Thyroid gland (tissue), 4 donors: ENCODE results near the gene MAP3K12. TPM values are rescaled to one million over a fixed set of nuclear protein-coding genes. Genes with fewer than 3 reads are reported as not detected.

Source experiments
- DNase-seq, 2 donors: peaks; one replicate each; pipeline ENCODE4 v3.0.0-alpha.2; 2019
- H3K27ac ChIP-seq, 3 donors: fragments of 200-600 bp; sonication (generic); 1 replicate in 2 of 3; 2 replicates in 1 of 3; pipeline ENCODE4 v1.5.1; 2016 to 2019; ENCODE audit warnings: mild to moderate bottlenecking in 1 of 3, moderate library complexity in 1 of 3
- H3K27me3 ChIP-seq: fragments of 200-600 bp; sonication (generic); one replicate; pipeline ENCODE4 v1.5.1; 2019
- H3K36me3 ChIP-seq, 2 donors: fragments of 200-600 bp; sonication (generic); one replicate each; pipeline ENCODE4 v1.5.1; 2016 to 2019
- H3K4me1 ChIP-seq, 2 donors: fragments of 200-600 bp; sonication (generic); one replicate each; pipeline ENCODE4 v1.5.1; 2017 to 2019
- H3K4me3 ChIP-seq, 3 donors: fragments of 200-600 bp; sonication (generic); replicated peaks in 1 of 3; 1 replicate in 2 of 3; 2 replicates in 1 of 3; pipeline ENCODE4 v1.5.1; 2016; ENCODE audit warnings: mild to moderate bottlenecking in 1 of 3
- H3K9me3 ChIP-seq: fragments of 200-600 bp; sonication (generic); one replicate; pipeline ENCODE4 v1.5.1; 2017
- POLR2A ChIP-seq, 2 donors: fragments of 450-650 bp; IDR thresholded peaks; one replicate each; pipeline ENCODE4 v1.6.1; 2017; ENCODE audit warnings: antibody characterized with exemption in 2 of 2, mild to moderate bottlenecking in 2 of 2, moderate library complexity in 1 of 2
- WGBS, 2 donors: methylation state at CpG; one replicate each; pipeline ENCODE4 v1.1.5; 2017; 5-methylcytosine and 5-hydroxymethylcytosine counted together
- intact Hi-C: fragments of 100-400 bp; cut with DNase I; formaldehyde crosslinking; loops from one replicate; pipeline ENCODE4 v1.15.1; 2023
- total RNA-seq, 4 donors: library from RNA; depleted of rRNA; stranded (reverse); fragments of >200 nt; gene quantifications; one replicate each; pipeline ENCODE4 v1.2.3, GENCODE V29; 2016
- TF ChIP-seq, protein P1 (sequence below), 6 experiments: fragments of 200-600 bp in 3 of 6; fragments of 450-650 bp in 3 of 6; sonication (generic) in 3 of 6; IDR thresholded peaks; one replicate each; pipeline ENCODE4 v1.5.1; 2016 to 2019; ENCODE audit warnings: antibody characterized with exemption in 6 of 6, mild to moderate bottlenecking in 2 of 6, inconsistent platforms in 1 of 6, moderate library complexity in 1 of 6

Gene MAP3K12
- total RNA-seq, 4 donors from 2014 or later = 5.2 to 12.9 (median 10.6) TPM

DNA sequence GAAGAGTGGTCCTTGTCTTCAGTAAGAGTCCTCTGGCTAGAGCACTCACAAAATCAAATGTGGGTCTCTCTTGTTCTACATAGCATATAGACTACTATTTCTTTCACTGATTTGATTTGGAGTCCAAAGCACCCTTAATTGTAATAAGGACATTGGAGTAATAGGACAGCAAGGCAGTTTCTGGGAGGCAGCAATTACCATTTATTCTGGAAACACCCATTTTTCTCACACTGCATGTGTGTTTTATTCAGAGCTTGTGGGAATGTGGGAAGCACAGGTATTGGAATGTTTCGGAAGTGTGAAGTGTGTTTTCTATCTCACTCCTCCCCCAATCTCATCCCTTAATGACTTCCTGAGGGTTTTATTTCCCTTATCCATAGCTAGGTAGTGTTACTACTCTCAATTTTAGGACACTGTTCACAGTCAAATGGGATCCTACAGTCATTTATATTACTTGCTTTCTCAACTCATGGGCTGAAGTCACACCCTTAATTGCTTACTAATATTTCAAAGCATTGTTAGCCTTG is 27.1 kb downstream of the MAP3K12 start:
- H3K4me1 ChIP-seq = no peaks in the 10 kb centered on the region
- intact Hi-C loops = no loop called here
- H3K9me3 ChIP-seq = no peaks in the 10 kb centered on the region
- no peak overlapping the region for H3K27ac ChIP-seq
- WGBS, 2 donors = 93 to 94% methylated on average over 1 of the region's 1 CpG
- DNase-seq = no peak
- no peaks in the 10 kb centered on the region for H3K27me3 ChIP-seq
- TF ChIP-seq POLR2A (IDR thresholded peaks at IDR 0.05) = no peak
- TF ChIP-seq, protein P1, sequence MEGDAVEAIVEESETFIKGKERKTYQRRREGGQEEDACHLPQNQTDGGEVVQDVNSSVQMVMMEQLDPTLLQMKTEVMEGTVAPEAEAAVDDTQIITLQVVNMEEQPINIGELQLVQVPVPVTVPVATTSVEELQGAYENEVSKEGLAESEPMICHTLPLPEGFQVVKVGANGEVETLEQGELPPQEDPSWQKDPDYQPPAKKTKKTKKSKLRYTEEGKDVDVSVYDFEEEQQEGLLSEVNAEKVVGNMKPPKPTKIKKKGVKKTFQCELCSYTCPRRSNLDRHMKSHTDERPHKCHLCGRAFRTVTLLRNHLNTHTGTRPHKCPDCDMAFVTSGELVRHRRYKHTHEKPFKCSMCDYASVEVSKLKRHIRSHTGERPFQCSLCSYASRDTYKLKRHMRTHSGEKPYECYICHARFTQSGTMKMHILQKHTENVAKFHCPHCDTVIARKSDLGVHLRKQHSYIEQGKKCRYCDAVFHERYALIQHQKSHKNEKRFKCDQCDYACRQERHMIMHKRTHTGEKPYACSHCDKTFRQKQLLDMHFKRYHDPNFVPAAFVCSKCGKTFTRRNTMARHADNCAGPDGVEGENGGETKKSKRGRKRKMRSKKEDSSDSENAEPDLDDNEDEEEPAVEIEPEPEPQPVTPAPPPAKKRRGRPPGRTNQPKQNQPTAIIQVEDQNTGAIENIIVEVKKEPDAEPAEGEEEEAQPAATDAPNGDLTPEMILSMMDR (IDR thresholded peaks at IDR 0.05) = no peak
- H3K4me3 ChIP-seq = no peak overlapping the region
- peaks cover 88 to 96% of the 10 kb centered on the region in 2 donors for H3K36me3 ChIP-seq

DNA sequence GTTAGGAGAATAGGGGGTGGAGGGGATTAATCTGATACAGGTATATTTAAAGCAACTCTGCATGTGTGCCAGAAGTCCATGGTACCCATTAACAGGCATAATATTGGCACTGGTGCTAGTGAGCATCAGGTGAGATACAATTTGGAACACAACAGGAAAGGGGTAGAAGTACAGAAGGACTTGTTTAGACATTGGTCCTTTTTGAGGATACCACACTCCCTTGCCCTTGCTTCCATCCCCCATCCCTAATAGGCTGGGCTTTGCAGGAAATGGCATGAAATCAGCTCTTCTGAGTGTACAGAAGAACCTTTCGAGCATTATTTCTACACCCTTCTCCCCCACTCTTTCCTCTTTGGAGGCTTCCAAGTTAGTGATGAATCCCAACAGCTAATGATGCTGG is 31.0 kb downstream of the MAP3K12 start:
- TF ChIP-seq, protein P1 (IDR thresholded peaks at IDR 0.05) = no peak
- TF ChIP-seq POLR2A (IDR thresholded peaks at IDR 0.05) = no peak
- DNase-seq = no peak
- H3K27me3 ChIP-seq = no peaks in the 10 kb centered on the region
- peaks cover 99% of the 10 kb centered on the region in 2 donors for H3K36me3 ChIP-seq
- no peak overlapping the region for H3K4me3 ChIP-seq
- WGBS, 2 donors = 79 to 83% methylated on average over 1 of the region's 1 CpG
- H3K9me3 ChIP-seq = no peaks in the 10 kb centered on the region
- H3K27ac ChIP-seq = no peak overlapping the region
- intact Hi-C loops = no loop called here
- no peaks in the 10 kb centered on the region for H3K4me1 ChIP-seq

DNA sequence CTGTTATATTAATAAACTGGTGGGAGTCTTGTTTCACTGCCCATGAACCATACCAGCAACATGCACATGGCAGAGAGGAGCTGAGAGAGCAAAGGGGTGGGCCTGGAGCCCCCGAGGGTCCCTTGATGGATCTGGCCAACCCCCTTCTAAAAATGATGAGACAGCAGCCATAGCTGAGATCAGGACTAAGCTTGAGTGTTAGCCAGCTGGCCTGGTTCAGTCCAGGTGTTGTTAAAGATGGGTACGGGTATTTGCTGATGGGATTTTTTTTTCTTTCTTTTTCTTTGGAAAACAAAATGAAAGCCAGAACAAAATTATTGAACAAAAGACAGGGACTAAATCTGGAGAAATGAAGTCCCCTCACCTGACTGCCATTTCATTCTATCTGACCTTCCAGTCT is 31.4 kb downstream of the MAP3K12 start:
- Histone ChIP-seq H3K9me3 (no peaks in the 10 kb centered on the region), H3K27me3 (no peaks in the 10 kb centered on the region), H3K4me3 (no peak overlapping the region), H3K27ac (no peak overlapping the region), H3K4me1 (no peaks in the 10 kb centered on the region), H3K36me3 (peaks cover 100% of the 10 kb centered on the region in 2 donors)
- intact Hi-C loops = no loop called here
- 83 to 89% methylated on average over 2 of the region's 2 CpGs for WGBS, 2 donors
- DNase-seq = no peak
- TF ChIP-seq, protein P1 (IDR thresholded peaks at IDR 0.05) = no peak
- no peak for TF ChIP-seq POLR2A (IDR thresholded peaks at IDR 0.05)

DNA sequence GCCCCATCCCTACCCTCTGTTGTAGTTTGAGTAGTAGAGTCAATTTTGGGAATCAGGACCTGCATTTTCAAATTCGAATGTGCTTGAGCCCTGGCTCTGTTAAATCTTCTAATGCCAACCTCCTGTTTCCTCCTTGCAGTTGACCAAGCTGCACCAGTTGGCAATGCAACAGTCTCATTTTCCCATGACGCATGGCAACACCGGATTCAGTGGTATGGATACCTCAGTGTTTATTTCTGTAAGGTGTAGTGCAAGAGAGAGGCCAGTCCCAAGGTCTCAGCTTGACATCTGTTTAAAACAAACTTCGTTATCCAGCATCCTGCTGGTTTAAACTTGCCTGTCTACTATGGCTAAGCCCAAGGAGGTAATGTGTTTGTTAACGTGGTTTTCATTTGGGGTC is 32.2 kb downstream of the MAP3K12 start:
- 76 to 83% methylated on average over 5 of the region's 5 CpGs for WGBS, 2 donors
- intact Hi-C loops = no loop called here
- no peak for DNase-seq
- no peak overlapping the region for H3K4me3 ChIP-seq
- peaks cover 100% of the 10 kb centered on the region in 2 donors for H3K36me3 ChIP-seq
- no peaks in the 10 kb centered on the region for H3K4me1 ChIP-seq
- H3K27ac ChIP-seq = no peak overlapping the region
- H3K9me3 ChIP-seq = no peaks in the 10 kb centered on the region
- TF ChIP-seq, protein P1 (IDR thresholded peaks at IDR 0.05) = no peak
- TF ChIP-seq POLR2A (IDR thresholded peaks at IDR 0.05) = no peak
- H3K27me3 ChIP-seq = no peaks in the 10 kb centered on the region

DNA sequence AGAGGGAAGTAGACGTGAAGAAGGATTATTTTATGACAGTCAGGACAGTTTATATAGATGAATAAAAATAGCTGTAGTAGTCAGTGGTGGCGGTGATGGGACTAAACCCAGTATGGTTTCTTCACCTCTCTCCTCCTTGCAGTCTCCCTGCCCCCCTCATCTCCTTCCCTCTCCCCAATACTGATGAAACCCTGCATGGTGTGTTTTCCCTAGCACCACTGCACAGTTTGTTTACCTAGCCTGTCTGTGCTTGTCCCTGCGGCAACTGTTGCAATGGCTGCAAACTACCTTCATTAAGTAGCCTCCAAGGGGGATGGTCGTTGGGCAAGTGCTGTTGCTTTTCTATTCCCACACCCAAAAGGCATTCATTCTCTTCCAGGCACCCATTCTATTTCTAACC is 32.6 kb downstream of the MAP3K12 start:
- intact Hi-C loops = no loop called here
- no peaks in the 10 kb centered on the region for H3K27me3 ChIP-seq
- H3K4me3 ChIP-seq = no peak overlapping the region
- no peak for TF ChIP-seq POLR2A (IDR thresholded peaks at IDR 0.05)
- TF ChIP-seq, protein P1 (IDR thresholded peaks at IDR 0.05) = no peak
- WGBS, 2 donors = 79 to 82% methylated on average over 4 of the region's 4 CpGs
- H3K36me3 ChIP-seq = peaks cover 100% of the 10 kb centered on the region in 2 donors
- no peak for DNase-seq
- no peaks in the 10 kb centered on the region for H3K4me1 ChIP-seq
- no peak overlapping the region for H3K27ac ChIP-seq
- no peaks in the 10 kb centered on the region for H3K9me3 ChIP-seq
